Measurements from ENCODE around the gene DEFB108B.
"Not testable (repeated sequence)": the region's sequence is repeated elsewhere in the genome, so short reads cannot be mapped to it uniquely, and the experiment has no call there.

DNA sequence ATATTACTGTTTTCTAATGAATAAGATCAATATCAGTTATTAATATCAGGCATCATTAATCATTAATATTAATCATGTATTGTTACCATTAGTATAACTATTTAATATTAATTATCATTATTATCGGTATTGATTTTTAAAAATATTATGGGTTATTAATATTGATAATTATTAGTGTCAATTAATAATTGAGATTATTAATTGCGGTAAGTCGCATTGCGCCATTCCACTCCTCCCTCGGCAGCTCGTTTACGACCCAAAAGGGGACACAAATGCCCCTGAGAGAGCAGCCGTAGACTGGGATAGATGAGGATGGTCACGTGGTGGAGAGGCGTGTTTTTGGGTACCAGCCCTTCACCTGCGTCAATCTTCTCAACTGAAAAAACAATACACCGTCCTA, 52.8 kb downstream of the DEFB108B start:
- TF ChIP-seq CTCF, POLR2A (IDR thresholded peaks at IDR 0.05): not testable (repeated sequence)
